ENCODE data around the gene LAMB2. TPM values are rescaled to one million over a fixed set of nuclear protein-coding genes. Genes with fewer than 3 reads are reported as not detected.

LAMB2 gene
- polyA plus RNA-seq, 1 of the 3 experiments (the other 2 are of a cell fraction): 332 TPM

- H3K9ac ChIP-seq: peak overlapping the region; percentile 75; the same call in 1 of the 2 replicates
- H3K4me3 ChIP-seq (ENCODE audit: low read depth in 2 of 2, low read length in 1 of 2): no peak overlapping the region
- H3K36me3 ChIP-seq (replicated peaks in 1 of 2; ENCODE audit: control insufficient read depth in 1 of 2, insufficient read depth in 2 of 2, low read length in 1 of 2): peaks cover 0 to 11% of the 10 kb centered on the region in 2 experiments
- H3K27me3 ChIP-seq (ENCODE audit: insufficient read depth): no peaks in the 10 kb centered on the region
- peaks cover 0 to 18% of the 10 kb centered on the region in 2 experiments; a peak in 1 of 4 replicates for H3K4me1 ChIP-seq (ENCODE audit: control insufficient read depth in 1 of 2, insufficient read depth in 2 of 2, low read depth in 1 of 2, low read length in 1 of 2)
- no peaks in the 10 kb centered on the region for H3K9me3 ChIP-seq
- 56% methylated on average over 2 of the region's 3 CpGs for WGBS (ENCODE audit: low lambda C conversion rate)
- peak overlapping the region; percentile 100 for H3K4me2 ChIP-seq
- ChIA-PET CTCF (interaction anchor here (1.6 to 1.9 kb wide), 2 partner anchors 24 to 36 kb away, joined by 5 to 6 read pairs; partner anchors contain the start of gene KLHDC8B), POLR2A (interaction anchor here (0.9 to 1.6 kb wide), 2 partner anchors 105 to 205 kb away, joined by 4 to 5 read pairs; partner anchors contain the start of gene USP4)
- no peaks in the 10 kb centered on the region for H3F3A ChIP-seq (replicated peaks; ENCODE audit: insufficient read depth)
- peak overlapping the region in 1 of 2 experiments; percentile 83; a peak in 1 of 4 replicates for H3K27ac ChIP-seq (ENCODE audit: low read depth in 2 of 2, low read length in 1 of 2)
- peaks cover 32% of the 10 kb centered on the region for H3K79me2 ChIP-seq (ENCODE audit: insufficient read depth)
- H2AFZ ChIP-seq (ENCODE audit: low read depth): no peak overlapping the region
- TF ChIP-seq GATA2 (CRISPR knock-in tag; IDR thresholded peaks at IDR 0.05): peak; percentile 40; the same call in 1 of the 2 replicates
- no peak for TF ChIP-seq EP300 (IDR thresholded peaks at IDR 0.05; ENCODE audit: borderline replicate concordance in 1 of 2, low read depth in 1 of 2, low read length in 1 of 2)
- peak; percentile 15; the same call in 1 of the 2 replicates for TF ChIP-seq CTCF (IDR thresholded peaks at IDR 0.05)
- H3K9me2 ChIP-seq: no peaks in the 10 kb centered on the region
- H4K20me1 ChIP-seq (ENCODE audit: insufficient read depth): no peaks in the 10 kb centered on the region
- DNase-seq: no peak
Measured at GRCh38 chr3:49134471-49135265, 1.8 kb upstream of the LAMB2 start.

GRCh38 chr3:49133226-49133951, 539 bp upstream of the LAMB2 start:
- peak overlapping the region; percentile 83 to 91 for H3K27ac ChIP-seq (ENCODE audit: low read depth in 2 of 2, low read length in 1 of 2)
- H3K4me3 ChIP-seq (ENCODE audit: low read depth in 2 of 2, low read length in 1 of 2): peak overlapping the region; percentile 67 to 81
- ChIA-PET POLR2A (interaction anchor here (0.6 to 2.7 kb wide), 11 partner anchors 11 to 207 kb away, joined by 3 to 22 read pairs (median 5); partner anchors contain the start of genes KLHDC8B, QRICH1, USP19 and USP4), CTCF (interaction anchor here (0.6 to 5.4 kb wide), 12 partner anchors 13 to 213 kb away, joined by 3 to 26 read pairs (median 4); partner anchors contain the start of genes KLHDC8B, QRICH1 and USP19)
- peak overlapping the region; percentile 98 for H2AFZ ChIP-seq (ENCODE audit: low read depth)
- peak; percentile 89 for DNase-seq
- no peaks in the 10 kb centered on the region for H3K9me3 ChIP-seq
- H3K36me3 ChIP-seq (replicated peaks in 1 of 2; ENCODE audit: control insufficient read depth in 1 of 2, insufficient read depth in 2 of 2, low read length in 1 of 2): peaks cover 4 to 18% of the 10 kb centered on the region in 2 experiments
- H3F3A ChIP-seq (replicated peaks; ENCODE audit: insufficient read depth): no peaks in the 10 kb centered on the region
- no peaks in the 10 kb centered on the region for H3K27me3 ChIP-seq (ENCODE audit: insufficient read depth)
- H3K4me1 ChIP-seq (ENCODE audit: control insufficient read depth in 1 of 2, insufficient read depth in 2 of 2, low read depth in 1 of 2, low read length in 1 of 2): peaks cover 0 to 18% of the 10 kb centered on the region in 2 experiments; a peak in 1 of 4 replicates
- 0% methylated on average over 16 of the region's 30 CpGs for WGBS (ENCODE audit: low lambda C conversion rate)
- peak overlapping the region; percentile 100 for H3K4me2 ChIP-seq
- H3K79me2 ChIP-seq (ENCODE audit: insufficient read depth): peaks cover 37% of the 10 kb centered on the region
- no peaks in the 10 kb centered on the region for H4K20me1 ChIP-seq (ENCODE audit: insufficient read depth)
- peak overlapping the region; percentile 75 for H3K9ac ChIP-seq
- H3K9me2 ChIP-seq: no peaks in the 10 kb centered on the region
- TF ChIP-seq SIN3A (IDR thresholded peaks at IDR 0.05; ENCODE audit: borderline replicate concordance, low read depth, low read length) (peak; percentile 69; the same call in 1 of the 2 replicates), RAD21 (IDR thresholded peaks at IDR 0.05; ENCODE audit: low read length) (no peak), RXRA (IDR thresholded peaks at IDR 0.05; ENCODE audit: borderline replicate concordance, low read depth) (no peak), USF1 (IDR thresholded peaks at IDR 0.05; ENCODE audit: borderline replicate concordance, low read depth) (no peak), MAX (IDR thresholded peaks at IDR 0.05; ENCODE audit: low read depth) (peak; percentile 74), SMC3 (IDR thresholded peaks at IDR 0.05; ENCODE audit: low read depth, low read length) (no peak), EP300 (IDR thresholded peaks at IDR 0.05; ENCODE audit: borderline replicate concordance in 1 of 2, low read depth in 1 of 2, low read length in 1 of 2) (peak in 1 of 2 experiments; percentile 30; a peak in 2 of 4 replicates), REST (IDR thresholded peaks at IDR 0.05; ENCODE audit: low read depth, low read length) (0 out of 2 replicates have a peak, but pooled peaks have one; percentile 49), RCOR1 (IDR thresholded peaks at IDR 0.05; ENCODE audit: low read length) (no peak), POLR2AphosphoS5 (IDR thresholded peaks at IDR 0.05; ENCODE audit: low read depth, low read length) (peak; percentile 82), CTCF (IDR thresholded peaks at IDR 0.05) (no peak)
